ENCODE measurements around the gene GRIP2. TPM values are rescaled to one million over a fixed set of nuclear protein-coding genes. Genes with fewer than 3 reads are reported as not detected.

GRIP2 gene
- total RNA-seq, 1 donor, result not detected

DNA sequence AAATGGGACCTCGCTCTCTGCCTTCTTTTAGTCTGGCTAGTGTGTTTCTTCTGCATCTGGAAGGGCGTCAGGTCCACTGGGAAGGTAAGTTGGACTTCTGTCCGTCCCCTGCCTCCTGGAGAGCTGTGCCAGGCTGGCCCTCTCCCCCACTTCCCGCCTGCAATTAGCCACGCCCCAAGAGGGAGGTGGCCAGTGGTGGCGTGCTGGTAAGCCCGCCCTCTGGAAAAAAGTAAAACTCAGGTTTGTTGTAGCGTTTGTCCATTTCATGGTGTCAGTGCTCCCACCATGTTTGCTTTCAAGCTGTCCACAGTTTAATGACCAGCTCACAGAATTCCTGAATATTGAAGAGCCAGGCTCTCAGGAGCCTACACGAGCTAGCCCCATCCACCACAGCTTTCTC, 82.1 kb downstream of the GRIP2 start:
- DNase-seq (ENCODE audit: low read depth in 2 of 3, low spot score in 2 of 3), result no peak

DNA sequence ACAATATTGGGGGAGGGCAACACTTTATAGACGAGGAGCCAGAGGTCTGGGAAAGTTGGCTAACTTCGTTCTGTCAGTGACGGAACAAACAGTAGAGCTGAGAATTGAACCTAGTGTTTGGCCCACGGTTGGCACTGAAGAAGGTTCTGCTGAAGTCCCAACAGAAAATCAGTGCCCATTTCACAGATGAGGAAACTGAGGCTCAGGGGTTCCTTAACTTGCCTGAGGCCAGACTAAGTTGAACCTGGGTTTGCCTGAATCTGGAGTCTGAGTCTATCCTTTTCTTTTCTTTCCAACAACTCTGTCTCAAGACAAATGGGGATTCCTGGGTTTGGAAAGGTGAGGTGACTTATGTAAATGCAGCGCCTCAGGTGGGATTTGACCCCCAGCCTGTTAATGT, 82.7 kb downstream of the GRIP2 start:
- DNase-seq (ENCODE audit: low read depth in 2 of 3, low spot score in 2 of 3), result no peak

DNA sequence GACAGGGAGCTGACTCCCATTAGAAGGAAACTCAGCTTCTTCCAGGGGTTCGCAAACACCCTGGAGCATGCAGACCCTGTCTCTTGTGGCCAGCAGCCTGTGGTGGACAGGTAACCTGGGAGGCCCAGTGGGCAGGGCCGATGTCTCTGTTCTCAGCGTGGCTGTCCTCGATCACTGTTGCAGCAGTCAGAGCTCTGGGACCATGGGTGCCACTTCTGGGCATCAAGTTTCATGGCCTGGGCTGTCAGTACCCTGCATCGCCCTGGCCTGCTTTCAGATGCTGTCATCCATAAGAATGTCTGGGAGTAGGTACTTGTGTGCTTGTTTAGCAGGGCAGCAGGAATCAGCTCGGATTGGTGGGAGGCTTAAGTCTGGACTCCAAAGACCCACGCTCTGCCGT, 83.3 kb downstream of the GRIP2 start:
- DNase-seq (ENCODE audit: low read depth in 2 of 3, low spot score in 2 of 3), result no peak

DNA sequence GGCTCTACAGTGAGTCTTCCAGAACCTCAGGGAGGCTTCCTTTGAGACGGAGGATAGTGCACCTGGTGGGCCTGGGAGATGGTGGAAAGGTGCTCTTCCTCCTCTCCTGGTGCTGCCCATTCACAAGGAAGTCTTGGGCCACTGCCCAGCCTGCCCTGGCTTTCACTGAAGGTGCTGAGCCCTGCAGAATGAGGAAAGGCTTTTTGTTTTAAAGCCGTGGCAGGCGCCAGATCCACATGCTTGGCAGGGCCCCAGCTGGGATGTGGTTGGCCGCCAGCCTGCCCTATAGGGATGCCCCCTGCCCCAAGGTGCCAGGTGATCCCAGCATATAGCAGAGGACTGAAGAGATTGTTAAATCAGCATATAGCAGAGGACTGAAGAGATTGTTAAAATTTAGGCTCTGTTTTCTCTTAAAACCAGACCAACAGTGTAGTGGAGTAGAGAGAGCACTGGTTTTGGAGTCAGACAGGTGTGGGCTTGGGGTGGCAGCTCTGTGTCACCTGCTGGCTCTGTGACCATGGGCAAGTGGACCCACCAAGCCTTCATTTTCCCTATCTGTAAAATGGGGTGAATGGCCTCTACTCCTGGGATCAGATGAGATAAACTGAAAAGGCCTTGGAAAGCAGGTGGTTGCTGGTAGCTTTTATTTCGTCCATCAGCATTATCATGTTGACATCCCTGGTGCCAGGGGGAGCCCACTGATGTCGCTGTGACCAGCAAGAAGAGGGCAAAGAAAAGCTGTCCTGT, 84.4 kb downstream of the GRIP2 start:
- no peak for DNase-seq (ENCODE audit: low read depth in 2 of 3, low spot score in 2 of 3)

DNA sequence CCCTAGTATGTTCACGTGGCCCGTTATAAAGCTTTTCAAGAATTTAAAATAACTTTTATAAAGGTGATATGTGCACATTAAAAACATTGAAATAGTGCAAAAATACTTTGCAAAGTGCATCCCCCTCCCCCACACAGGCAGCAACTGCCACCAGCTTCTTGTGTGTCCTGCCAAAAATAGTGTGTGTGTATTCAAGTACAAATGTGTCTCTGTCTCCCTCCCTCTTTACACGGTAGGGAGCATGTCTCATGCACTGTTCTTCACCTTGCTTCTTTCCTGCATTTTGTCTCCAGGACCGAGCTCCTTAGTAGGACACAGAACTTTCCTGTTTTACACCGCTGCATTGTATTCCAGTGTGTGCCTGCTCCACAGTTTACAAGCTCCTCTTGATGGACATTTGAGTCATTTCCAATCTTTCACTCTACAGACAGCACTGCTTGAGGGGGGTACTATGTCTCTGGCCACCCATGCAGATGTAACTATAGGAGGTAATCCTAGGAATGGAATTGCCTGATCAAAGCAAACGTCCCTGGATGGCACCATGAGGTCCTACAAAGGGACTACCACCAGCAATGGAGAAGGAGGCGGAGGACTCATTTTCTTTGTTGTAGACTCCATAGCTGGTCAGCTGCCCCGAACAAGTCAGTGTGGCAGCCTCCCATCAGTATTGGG, 85.4 kb downstream of the GRIP2 start:
- DNase-seq (ENCODE audit: low read depth in 2 of 3, low spot score in 2 of 3), result no peak

DNA sequence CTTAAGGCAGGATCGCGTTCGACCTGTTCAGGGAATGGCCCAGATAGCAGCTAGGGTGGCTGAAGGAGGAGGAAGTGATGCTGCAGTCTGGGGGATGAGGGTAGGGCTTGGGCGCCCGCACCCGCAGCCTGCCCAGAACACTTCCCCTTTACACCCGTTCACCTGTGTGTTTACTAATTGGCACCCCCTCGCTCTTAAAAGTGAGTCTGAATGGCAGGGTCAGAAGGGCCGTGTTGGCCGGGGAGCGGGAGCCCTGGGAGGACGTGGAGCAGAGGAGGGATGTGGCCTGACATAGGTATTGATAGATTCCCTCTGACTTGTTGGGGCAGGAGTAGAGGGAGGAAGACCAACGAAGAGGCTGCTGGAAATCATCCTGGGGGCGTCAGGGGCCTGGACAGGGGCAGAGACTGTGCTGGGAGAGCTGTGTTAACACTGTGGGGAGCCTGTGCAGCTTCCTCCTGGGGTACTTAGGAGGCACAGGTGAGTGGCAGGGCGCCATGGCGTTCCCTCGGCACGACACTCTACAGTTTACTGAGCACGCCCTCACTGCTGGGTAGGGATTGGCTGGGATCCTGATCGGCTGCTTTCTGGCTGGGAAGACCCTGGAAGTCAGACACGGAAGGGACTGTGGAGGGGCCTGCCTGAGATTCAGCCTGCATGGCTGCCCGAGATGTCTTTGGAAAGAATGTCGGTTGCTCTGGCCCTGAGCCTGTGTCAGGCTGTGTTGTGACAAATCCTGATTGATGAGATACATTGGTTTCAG, 86.1 kb downstream of the GRIP2 start:
- DNase-seq (ENCODE audit: low read depth in 2 of 3, low spot score in 2 of 3), result no peak

DNA sequence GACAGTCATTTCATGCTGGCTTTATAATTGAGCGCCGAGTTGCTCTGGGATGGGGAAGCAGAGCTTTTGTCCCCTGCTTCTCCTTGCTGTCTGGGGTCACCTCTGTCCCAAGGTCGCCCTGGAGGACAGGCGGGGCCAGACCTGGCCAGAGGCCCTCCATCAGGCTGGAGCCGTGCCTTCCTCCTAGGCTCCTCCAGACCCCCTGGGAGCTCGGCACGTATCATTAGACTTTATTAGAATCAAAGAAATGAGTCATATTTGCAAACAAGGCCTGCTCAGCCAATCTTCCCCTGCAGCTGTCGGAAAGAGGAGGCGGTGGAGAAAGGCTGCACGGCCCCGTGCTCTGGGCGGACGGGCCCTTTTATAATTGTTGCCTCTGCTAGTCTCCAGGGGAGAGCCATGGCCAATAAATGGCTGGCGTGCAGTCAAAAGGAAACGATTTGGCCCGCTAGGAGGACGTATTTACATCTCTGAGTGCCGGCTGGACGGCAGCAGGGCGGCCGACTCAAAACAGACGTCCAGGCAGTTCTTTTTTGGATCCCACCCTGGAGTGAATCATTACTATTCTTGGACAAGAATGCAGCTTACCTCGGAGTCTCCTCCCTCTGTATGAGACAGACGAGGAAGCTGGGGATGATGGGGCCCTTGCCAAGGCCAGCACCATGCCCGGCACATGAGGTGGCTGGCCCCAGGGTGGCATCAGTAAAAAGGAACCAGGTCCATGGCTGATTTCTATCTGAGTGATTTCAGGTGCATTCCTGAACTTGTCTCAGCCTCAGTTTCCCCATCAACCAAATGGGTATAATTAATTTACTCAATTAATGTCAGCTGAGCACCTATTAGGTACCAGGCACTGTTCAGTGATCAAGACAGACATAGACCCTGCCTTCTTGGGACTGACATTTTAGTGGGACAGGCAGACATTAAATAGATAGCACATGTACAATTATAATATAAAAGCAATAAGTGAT, 87.1 kb downstream of the GRIP2 start:
- no peak for DNase-seq (ENCODE audit: low read depth in 2 of 3, low spot score in 2 of 3)

DNA sequence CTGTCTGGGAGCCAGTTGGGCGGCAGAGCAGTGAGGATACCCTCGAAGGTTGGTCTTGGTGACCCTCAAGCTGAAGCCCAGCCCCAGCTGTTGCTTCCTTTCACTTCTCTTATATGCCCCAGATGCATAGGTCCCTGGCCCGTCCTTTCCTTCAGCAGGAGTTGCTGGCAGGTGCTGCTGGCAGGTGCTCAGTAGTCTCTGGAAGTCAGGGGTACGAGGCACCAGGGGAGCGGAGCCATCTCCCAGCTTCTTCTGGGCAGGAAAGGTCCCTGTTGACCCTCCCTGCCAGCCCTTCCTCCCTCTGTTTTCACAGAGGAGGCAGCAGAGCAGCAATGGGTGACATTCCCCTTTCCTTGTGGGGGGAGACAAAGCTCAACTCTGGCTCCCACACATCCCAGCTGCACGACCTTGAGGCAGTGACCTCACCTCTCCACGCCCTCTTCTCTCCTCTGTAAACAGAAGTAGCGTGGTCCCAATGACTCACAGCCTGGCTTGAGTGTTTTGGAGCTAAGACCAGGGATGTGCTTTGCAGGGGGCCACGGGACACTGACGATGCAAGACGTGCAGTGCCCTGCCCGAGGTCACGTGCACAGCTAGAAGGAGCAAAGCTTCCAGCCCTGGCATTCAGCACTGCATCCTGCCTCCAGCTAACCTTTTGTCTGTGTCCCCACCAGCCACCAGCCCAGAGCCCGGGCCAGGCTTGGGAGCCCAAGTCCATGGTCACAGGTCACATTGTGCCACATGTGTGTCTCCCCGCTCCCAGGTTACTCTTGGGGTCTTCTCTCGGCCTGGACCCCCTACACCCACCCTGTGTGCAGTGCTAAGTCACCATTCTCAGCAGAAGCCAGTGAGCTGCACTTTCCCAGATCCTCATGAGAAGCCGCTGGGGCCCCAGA, 88.0 kb downstream of the GRIP2 start:
- no peak for DNase-seq (ENCODE audit: low read depth in 2 of 3, low spot score in 2 of 3)

DNA sequence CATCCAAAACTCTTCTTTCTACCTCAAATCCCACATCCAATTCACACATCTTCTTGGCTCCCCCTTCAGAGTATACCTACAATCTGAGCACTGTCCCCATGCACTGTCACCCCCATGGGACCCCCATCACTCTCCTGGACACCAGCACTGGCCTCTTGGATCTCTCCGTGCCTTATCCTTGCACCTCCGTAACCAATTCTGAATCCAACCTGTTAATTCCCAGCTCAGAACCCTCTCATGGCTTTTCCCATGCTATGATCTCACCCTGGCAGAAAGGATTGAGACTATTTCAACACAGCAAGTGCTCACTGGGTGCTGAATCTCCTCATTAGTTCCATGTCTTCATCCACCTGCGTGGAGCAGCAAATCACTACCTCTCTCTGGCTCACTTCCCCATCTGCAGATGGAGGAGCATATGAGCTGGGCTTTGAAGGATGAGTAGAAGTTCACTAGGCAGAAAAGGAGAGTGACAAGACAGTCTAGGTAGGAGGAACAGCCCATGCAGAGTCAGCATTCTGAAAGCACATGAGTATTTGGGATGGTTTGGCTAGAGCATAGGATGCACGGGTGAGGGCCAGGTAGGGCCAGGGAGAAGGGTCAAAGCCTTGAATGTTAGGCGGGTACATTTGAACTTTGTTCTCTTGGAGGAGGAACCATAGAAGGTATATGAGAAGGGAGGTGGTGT, 89.1 kb downstream of the GRIP2 start:
- no peak for DNase-seq (ENCODE audit: low read depth in 2 of 3, low spot score in 2 of 3)

DNA sequence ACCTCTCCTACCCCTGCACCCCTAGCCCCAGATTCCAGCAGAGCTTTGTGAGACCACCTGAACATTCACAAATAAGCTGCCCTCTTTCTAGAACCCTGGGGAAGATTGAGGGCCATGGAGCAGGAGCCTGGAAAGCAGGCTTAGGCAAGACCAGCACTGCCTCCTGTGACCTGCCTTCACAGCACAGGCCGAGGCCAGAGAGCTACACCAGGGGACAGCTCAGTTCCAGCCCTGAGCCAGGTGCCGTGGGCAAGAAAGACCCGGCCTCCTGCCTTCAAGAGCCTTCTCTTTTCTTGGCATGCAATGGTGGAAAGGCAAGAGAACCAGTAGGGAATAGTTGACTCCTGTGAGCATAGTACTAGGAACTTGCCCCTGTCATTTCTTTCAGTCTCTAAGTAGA, 89.6 kb downstream of the GRIP2 start:
- no peak for DNase-seq (ENCODE audit: low read depth in 2 of 3, low spot score in 2 of 3)

DNA sequence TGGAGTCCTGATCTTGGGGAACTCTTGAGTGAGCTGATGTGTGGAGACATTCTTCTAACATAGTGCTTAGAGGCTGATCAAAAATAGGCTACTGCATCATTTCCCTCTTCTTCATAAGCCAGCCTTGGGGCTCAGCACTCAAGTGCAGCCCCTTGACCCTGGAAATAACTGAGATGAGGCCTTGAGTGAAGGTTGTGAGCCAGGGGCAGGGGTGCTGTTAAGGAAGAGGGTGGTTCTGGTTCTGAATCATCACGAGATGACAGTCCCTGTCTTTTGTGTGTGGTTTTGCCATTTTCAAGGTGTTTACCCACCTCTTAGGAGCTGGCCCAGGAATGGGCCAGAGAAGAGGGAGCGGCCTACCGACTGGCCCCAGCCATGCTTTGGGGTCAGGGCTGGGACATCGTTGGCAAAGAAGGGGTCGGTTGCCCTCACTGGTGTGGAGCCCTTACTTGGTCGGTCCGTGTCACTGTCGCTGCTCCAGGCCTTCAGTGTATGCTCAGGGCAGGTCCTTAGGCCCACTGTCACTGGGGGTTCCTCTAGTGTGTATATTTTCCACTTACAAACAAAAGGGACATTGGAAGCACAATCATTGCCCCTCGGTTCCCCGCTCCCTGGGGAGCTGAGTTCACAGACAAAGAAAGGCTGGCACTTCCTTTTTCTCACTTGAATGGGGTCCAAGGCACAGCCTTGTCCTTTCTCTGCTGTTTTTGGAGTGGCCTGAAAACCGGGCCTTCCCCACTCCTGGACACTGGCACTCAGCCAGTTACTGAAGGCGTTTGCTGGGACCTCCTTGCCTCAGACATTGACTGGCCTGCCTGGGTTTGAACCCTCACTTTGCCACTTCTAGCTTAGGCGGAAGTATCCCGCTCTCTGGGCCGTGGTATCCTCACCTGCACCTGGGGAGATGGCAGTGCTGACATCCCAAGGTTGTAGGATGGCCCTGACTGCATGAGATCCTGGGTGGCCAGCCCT, 91.1 kb downstream of the GRIP2 start:
- DNase-seq (ENCODE audit: low read depth in 2 of 3, low spot score in 2 of 3), result no peak

DNA sequence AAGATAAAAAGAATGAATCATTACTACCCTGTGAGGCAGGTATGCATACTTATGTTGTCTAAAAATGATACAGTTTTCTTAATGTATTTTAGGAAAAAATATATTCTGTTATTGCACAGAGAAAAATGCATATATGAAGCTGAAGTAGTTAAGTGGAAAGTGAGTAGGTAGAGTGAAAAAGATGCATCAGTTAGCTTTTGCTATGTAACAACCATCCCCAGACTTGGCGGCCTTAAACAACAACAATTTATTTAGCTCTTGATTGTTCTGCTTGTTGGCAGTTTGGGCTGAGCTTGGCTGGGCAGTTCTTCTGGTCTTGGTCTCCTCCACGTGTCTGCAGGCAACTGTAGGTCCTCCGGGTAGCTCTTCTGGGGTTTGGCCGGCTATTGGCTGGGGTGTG, 92.1 kb downstream of the GRIP2 start:
- no peak for DNase-seq (ENCODE audit: low read depth in 2 of 3, low spot score in 2 of 3)

DNA sequence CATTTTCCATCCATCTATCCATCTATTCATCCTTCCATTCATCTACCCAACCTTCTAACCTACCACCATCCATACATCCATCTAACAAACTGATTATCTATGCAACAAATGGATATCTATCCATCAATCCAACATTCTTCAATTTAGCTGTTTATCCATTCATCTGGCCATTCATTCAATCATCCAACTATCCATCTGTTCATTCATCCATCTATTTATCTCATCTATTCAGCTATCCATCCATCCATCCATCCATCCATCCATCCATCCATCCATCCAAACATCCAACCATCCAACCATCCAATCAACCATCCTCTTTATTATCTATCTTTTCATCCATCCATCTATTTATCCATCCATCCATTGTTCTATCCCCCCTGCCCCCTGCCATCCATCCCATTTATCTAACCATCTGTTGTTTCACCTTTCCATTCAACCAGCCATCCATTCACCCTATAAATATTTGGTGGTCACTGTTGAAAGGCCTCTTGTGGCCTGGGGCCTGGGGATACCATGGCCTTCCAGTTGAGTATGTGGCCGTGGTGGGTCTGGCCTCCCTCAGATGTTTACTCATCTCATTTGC, 93.1 kb downstream of the GRIP2 start:
- DNase-seq (ENCODE audit: low read depth in 2 of 3, low spot score in 2 of 3), result no peak

DNA sequence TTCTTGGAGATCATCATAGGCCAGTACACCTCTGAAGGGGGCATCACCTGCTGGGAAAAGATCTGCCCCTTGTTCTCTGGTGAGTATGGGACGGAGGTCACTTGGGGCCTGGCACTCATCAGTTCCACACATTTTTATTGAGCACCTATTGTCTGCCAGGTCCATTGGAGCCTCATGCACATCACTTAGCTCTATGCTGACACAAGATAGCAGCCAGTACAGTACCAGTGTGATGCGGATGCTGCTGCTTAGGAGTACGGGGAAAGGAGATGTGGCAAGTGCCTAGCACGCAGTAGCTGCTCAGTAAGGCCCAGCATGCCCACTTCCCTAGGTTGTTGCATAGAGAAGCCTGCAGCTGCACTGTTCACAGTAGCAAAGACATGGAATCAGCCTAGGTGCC, 94.4 kb downstream of the GRIP2 start:
- no peak for DNase-seq (ENCODE audit: low read depth in 2 of 3, low spot score in 2 of 3)

DNA sequence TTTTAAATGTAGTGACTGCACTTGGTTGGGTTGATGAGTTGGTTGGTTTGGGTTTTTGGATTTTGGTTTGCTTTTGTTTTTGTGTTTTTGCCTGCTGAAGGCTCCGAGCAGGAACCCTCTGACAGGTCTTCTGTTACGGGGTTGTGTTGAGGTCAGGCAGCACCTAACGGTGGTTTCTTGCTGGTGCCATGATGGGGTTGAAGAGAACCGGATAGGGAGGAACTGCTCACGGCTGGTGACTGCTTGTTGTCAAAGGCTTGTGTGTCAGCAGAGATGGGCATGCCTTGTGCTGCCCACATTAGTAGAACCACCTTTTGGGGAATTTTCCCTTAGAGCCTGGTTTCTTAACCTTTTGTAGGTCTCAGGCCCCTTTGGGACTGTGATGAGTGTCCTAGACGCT, 95.8 kb downstream of the GRIP2 start:
- no peak for DNase-seq (ENCODE audit: low read depth in 2 of 3, low spot score in 2 of 3)

DNA sequence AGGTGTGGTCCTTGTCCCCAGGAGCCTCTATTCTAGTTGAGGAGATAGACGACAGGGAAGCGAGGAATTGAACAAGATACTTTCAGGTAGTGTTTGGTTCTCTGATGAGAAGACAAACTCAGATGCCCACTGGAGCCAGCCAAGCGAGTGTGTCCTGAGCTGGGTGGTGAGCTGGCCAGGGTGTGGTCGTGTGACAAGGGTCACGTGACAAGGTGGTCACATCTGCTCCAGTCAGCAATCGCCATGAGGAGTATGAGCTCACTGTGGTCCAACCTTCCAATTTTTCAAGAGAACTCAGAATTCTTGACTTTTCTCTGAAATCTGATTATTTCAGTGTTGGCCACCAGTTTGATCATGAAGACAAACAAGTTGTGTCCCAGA, 98.2 kb downstream of the GRIP2 start:
- no peak for DNase-seq (ENCODE audit: low read depth in 2 of 3, low spot score in 2 of 3)

DNA sequence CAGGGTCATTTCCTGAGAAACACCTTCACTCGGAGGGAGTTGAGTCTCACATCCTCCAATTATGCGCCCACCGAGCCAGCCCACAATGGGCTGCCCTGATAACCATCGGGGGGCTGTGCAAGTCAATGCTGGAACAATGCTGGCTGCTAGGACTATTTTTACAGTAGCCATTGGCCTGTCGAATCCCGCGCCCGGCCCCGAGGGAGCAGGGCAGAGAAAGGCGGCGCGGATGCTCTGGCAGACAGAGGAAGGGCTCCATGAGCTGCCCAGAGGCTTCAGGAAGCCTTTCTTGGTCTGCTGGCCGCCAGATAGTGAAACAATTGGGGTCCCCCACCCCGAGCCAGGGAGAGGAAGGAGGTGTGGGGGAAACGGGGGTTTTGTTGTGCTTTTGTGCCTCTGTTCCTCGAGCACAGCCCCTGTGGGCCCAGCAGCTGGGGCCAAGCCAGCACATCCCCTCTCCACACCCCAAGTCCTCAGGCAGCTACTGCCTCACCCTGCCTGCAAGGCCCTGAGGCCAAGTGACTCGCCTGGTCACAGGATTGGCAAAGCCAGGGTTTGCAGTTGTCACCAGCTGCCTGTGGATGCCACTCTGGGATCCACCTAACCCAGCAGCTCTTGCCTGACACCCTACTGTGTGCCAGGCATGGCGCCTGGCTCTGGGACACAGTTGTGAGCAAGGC, 98.8 kb downstream of the GRIP2 start:
- no peak for DNase-seq (ENCODE audit: low read depth in 2 of 3, low spot score in 2 of 3)
